ENCODE measurements around the gene FBXO31. TPM values are rescaled to one million over a fixed set of nuclear protein-coding genes. Genes with fewer than 3 reads are reported as not detected.

FBXO31 gene
- total RNA-seq, 2 experiments from 2014 or later, result 35.7 to 38.9 TPM

DNA sequence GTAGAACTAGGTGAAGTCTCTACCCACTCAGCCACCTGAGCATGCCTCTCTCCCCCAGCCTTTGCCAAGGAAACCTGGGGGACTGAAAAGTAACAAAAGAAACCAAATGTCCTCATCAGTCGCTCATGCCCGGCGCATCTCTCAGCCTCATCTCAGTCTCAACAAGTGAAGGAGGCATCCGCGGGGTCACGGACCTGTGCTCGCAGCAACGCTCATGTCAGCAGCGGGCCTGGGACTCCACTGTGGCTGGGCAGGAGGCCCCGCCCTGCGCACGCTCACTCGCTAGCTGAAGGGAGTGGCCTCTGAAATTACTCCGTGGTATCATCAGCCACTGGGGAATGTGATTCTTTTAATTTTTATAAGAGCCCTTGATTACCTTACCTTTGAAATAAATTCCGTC, 39.9 kb upstream of the FBXO31 start:
- Mint-ChIP-seq H3K27ac (no peak overlapping the region), H3K4me1 (ENCODE audit: low read depth) (no peaks in the 10 kb centered on the region), H3K9me3 (no peaks in the 10 kb centered on the region), H3K36me3 (ENCODE audit: low read depth) (peaks cover 57% of the 10 kb centered on the region), H3K27me3 (no peaks in the 10 kb centered on the region), H3K4me3 (no peak overlapping the region)
- Histone ChIP-seq H3K36me3 (ENCODE audit: insufficient read depth, low read length) (peaks cover 42% of the 10 kb centered on the region), H3K4me1 (ENCODE audit: insufficient read depth, low read length) (no peaks in the 10 kb centered on the region), H3K9me3 (ENCODE audit: control insufficient read depth in 1 of 2, insufficient read depth in 1 of 2, low read length in 2 of 2) (no peaks in the 10 kb centered on the region), H3K27ac (ENCODE audit: low read depth in 1 of 2, low read length in 2 of 2) (no peak overlapping the region), H3K4me3 (ENCODE audit: low read length) (no peak overlapping the region), H3K27me3 (ENCODE audit: control insufficient read depth in 1 of 2, insufficient read depth in 2 of 2, low read length in 2 of 2) (no peaks in the 10 kb centered on the region)
- TF ChIP-seq, protein P1, sequence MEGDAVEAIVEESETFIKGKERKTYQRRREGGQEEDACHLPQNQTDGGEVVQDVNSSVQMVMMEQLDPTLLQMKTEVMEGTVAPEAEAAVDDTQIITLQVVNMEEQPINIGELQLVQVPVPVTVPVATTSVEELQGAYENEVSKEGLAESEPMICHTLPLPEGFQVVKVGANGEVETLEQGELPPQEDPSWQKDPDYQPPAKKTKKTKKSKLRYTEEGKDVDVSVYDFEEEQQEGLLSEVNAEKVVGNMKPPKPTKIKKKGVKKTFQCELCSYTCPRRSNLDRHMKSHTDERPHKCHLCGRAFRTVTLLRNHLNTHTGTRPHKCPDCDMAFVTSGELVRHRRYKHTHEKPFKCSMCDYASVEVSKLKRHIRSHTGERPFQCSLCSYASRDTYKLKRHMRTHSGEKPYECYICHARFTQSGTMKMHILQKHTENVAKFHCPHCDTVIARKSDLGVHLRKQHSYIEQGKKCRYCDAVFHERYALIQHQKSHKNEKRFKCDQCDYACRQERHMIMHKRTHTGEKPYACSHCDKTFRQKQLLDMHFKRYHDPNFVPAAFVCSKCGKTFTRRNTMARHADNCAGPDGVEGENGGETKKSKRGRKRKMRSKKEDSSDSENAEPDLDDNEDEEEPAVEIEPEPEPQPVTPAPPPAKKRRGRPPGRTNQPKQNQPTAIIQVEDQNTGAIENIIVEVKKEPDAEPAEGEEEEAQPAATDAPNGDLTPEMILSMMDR (IDR thresholded peaks at IDR 0.05), result no peak
- no peak for ATAC-seq (ENCODE audit: poor library complexity)
- intact Hi-C loops (cut with DNase I, micrococcal nuclease), result loop anchor here in 1 of 2 experiments (5.0 kb wide), 1 partner anchor 494 kb away; no protein-coding TSS in a partner anchor
- CTCF ChIA-PET, result no interaction called here
- DNase-seq, result no peak
- POLR2A ChIA-PET, result no interaction called here

DNA sequence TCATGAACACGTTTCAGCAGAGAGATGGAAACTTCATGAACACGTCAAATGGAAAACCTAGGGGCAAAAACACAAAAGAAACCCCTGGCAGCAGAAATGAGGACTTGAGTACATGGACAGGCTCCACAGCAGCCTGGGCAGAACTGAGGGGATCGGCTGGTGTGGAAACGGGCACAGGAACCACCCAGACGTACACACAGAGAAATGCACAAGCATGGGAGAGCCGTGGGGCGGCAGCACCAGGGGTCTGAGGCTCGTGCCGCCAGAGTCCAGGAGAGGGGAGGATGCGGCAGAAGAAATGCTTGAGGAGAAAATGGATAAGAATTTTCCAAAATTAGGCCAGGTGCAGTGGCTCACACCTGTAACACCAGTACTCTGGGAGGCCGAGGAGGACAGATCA, 38.5 kb upstream of the FBXO31 start:
- Histone ChIP-seq H3K36me3 (ENCODE audit: insufficient read depth, low read length) (peaks cover 50% of the 10 kb centered on the region), H3K27ac (ENCODE audit: low read depth in 1 of 2, low read length in 2 of 2) (no peak overlapping the region), H3K4me1 (ENCODE audit: insufficient read depth, low read length) (no peaks in the 10 kb centered on the region), H3K9me3 (ENCODE audit: control insufficient read depth in 1 of 2, insufficient read depth in 1 of 2, low read length in 2 of 2) (no peaks in the 10 kb centered on the region), H3K27me3 (ENCODE audit: control insufficient read depth in 1 of 2, insufficient read depth in 2 of 2, low read length in 2 of 2) (no peaks in the 10 kb centered on the region), H3K4me3 (ENCODE audit: low read length) (no peak overlapping the region)
- Mint-ChIP-seq H3K27me3 (no peaks in the 10 kb centered on the region), H3K9me3 (no peaks in the 10 kb centered on the region), H3K36me3 (ENCODE audit: low read depth) (peaks cover 67% of the 10 kb centered on the region), H3K4me3 (no peak overlapping the region), H3K27ac (no peak overlapping the region), H3K4me1 (ENCODE audit: low read depth) (no peaks in the 10 kb centered on the region)
- TF ChIP-seq, protein P1 (IDR thresholded peaks at IDR 0.05), result no peak
- intact Hi-C loops (cut with DNase I, micrococcal nuclease), result loop anchor here in 1 of 2 experiments (5.0 kb wide), 1 partner anchor 495 kb away; no protein-coding TSS in a partner anchor
- CTCF ChIA-PET, result no interaction called here
- POLR2A ChIA-PET, result no interaction called here
- ATAC-seq (ENCODE audit: poor library complexity) (no peak), DNase-seq (no peak)

DNA sequence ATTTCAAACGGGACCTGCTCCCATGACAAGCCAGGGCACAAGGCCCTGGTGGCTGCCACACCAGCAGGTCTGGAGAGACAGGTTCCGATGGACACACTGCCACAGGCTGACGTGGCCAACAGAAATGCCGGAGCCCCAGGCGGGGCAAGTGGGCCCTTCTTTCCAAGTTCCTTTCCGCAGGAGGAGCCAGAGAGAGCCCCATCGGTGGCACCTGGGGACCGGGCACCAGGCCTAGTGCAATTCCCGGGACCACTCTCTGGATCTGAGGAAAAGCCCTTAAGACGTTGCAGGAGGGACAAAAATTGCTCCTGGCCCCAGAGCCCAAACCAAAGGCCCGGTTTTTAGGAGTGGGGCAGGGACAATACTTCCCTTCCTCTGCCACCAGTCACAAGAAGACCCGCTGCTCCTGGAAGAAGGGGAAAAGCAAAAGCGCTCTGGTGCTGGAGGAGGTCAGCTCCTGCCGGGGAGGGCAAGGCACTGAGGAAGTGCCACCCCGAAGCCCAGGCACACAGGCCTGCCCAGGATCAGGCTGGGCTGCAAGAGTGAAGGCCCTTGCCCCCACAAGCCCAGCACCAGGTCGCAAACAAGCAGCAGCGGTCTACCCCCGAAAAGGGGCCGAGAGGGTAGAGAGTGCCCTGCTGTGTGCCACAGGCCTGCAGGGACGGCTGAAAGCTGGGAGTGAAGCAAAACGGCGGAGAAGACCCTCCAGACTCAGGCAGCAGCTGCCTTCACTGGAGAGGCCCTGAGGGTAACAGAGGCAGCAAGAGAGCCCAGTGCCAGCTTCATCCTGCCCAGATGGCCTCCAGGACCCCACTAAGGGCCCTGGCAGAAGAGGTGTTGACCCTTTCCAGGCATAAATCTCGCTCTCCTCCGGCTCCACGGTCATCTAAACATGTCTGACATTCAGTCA, 37.7 kb upstream of the FBXO31 start:
- ChIA-PET POLR2A (no interaction called here), CTCF (no interaction called here)
- H3K4me1 Mint-ChIP-seq (ENCODE audit: low read depth), result no peaks in the 10 kb centered on the region
- intact Hi-C loops (cut with DNase I, micrococcal nuclease), result loop anchor here in 1 of 2 experiments (5.0 kb wide), 1 partner anchor 496 kb away; no protein-coding TSS in a partner anchor
- H3K27ac Mint-ChIP-seq, result no peak overlapping the region
- H3K27me3 ChIP-seq (ENCODE audit: control insufficient read depth in 1 of 2, insufficient read depth in 2 of 2, low read length in 2 of 2), result no peaks in the 10 kb centered on the region
- H3K9me3 Mint-ChIP-seq, result no peaks in the 10 kb centered on the region
- H3K36me3 Mint-ChIP-seq (ENCODE audit: low read depth), result peaks cover 74% of the 10 kb centered on the region
- peaks cover 54% of the 10 kb centered on the region for H3K36me3 ChIP-seq (ENCODE audit: insufficient read depth, low read length)
- ATAC-seq (ENCODE audit: poor library complexity), result no peak
- no peaks in the 10 kb centered on the region for H3K4me1 ChIP-seq (ENCODE audit: insufficient read depth, low read length)
- H3K27ac ChIP-seq (ENCODE audit: low read depth in 1 of 2, low read length in 2 of 2), result no peak overlapping the region
- no peak for DNase-seq
- H3K9me3 ChIP-seq (ENCODE audit: control insufficient read depth in 1 of 2, insufficient read depth in 1 of 2, low read length in 2 of 2), result no peaks in the 10 kb centered on the region
- H3K27me3 Mint-ChIP-seq, result no peaks in the 10 kb centered on the region
- H3K4me3 Mint-ChIP-seq, result no peak overlapping the region
- H3K4me3 ChIP-seq (ENCODE audit: low read length), result no peak overlapping the region
- TF ChIP-seq, protein P1 (IDR thresholded peaks at IDR 0.05), result no peak

Measured in CD4-positive, alpha-beta T cell (primary cell).